Measurements from ENCODE around the gene AGBL1. TPM values are rescaled to one million over a fixed set of nuclear protein-coding genes. Genes with fewer than 3 reads are reported as not detected.

AGBL1 gene
- total RNA-seq, 1 experiment from 2014 or later, result not detected

DNA sequence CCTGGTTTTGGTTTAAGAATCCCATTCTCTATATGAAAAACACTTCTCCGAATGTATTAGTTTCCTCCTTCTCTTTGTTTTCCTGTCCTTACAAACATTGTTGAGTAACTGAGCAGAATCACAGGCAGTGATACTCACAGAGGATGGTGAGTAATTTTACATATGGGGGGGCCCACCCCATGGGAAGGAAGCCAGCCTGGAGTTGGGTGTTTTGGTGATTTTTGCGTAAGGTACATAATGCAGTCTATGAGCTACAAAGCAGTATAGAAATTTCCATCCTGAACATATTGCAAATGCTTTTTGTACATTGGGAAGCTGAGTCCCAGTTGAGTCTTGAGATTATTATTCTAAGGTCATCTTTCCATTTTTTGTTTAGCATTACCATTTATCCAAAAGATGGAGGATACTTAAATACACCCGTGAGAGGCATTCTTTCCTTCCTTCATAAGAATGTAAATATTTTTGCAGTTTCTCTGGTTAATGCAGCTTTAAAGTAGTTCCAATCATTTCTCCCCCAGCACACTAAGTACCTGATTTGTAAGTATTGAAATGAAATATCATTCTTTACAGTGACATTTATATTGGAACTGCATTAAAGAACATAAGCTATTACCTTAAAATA is 476.8 kb downstream of the AGBL1 start:
- no peak overlapping the region for H3K18ac ChIP-seq (ENCODE audit: insufficient read length, low read depth, low read length)
- no peaks in the 10 kb centered on the region for H3K4me1 ChIP-seq (ENCODE audit: insufficient read depth, low read length)
- Mint-ChIP-seq H3K27me3 (ENCODE audit: low read depth) (no peaks in the 10 kb centered on the region; the same call in 1 of the 2 replicates), H3K9me3 (peaks cover 3 to 10% of the 10 kb centered on the region in 2 experiments; a peak in 4 of 5 replicates), H3K4me3 (no peak overlapping the region), H3K36me3 (ENCODE audit: insufficient read depth in 1 of 3, low read depth in 3 of 3) (peaks cover 0 to 4% (median 2%) of the 10 kb centered on the region in 3 experiments; a peak in 2 of 7 replicates), H3K4me1 (peaks cover 8 to 10% of the 10 kb centered on the region in 2 experiments), H3K27ac (no peak overlapping the region; a peak in 2 of 7 replicates)
- H3K4me2 ChIP-seq (ENCODE audit: insufficient read depth, insufficient read length, low read length), result no peak overlapping the region
- no peak overlapping the region for H3K9ac ChIP-seq (ENCODE audit: extremely low read depth, insufficient read length, low read length)
- no peak overlapping the region for H3T11ph ChIP-seq (ENCODE audit: low read length)
- H3K27me3 ChIP-seq (ENCODE audit: insufficient read depth, low read length), result no peaks in the 10 kb centered on the region
- no CpG with 5 or more reads among the region's 3 CpGs for WGBS (ENCODE audit: extremely low coverage, insufficient read length, low lambda C conversion rate)
- H3K23ac ChIP-seq (ENCODE audit: insufficient read length, low read depth, low read length), result no peak overlapping the region
- H4K8ac ChIP-seq (replicated peaks; ENCODE audit: insufficient read length, low read depth, low read length), result no peak overlapping the region
- no peak overlapping the region for H3K56ac ChIP-seq (ENCODE audit: insufficient read length, low read depth, low read length)
- H2BK15ac ChIP-seq (ENCODE audit: low read depth, low read length), result no peak overlapping the region
- TF ChIP-seq, protein P1, sequence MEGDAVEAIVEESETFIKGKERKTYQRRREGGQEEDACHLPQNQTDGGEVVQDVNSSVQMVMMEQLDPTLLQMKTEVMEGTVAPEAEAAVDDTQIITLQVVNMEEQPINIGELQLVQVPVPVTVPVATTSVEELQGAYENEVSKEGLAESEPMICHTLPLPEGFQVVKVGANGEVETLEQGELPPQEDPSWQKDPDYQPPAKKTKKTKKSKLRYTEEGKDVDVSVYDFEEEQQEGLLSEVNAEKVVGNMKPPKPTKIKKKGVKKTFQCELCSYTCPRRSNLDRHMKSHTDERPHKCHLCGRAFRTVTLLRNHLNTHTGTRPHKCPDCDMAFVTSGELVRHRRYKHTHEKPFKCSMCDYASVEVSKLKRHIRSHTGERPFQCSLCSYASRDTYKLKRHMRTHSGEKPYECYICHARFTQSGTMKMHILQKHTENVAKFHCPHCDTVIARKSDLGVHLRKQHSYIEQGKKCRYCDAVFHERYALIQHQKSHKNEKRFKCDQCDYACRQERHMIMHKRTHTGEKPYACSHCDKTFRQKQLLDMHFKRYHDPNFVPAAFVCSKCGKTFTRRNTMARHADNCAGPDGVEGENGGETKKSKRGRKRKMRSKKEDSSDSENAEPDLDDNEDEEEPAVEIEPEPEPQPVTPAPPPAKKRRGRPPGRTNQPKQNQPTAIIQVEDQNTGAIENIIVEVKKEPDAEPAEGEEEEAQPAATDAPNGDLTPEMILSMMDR (conservative IDR thresholded peaks at IDR 0.05), result no peak
- H3K4ac ChIP-seq (ENCODE audit: low read depth, low read length), result no peak overlapping the region
- H2AFZ ChIP-seq (ENCODE audit: low read length), result no peak overlapping the region
- H3K79me1 ChIP-seq (ENCODE audit: insufficient read depth, low read depth, low read length, poor library complexity, severe bottlenecking), result no peaks in the 10 kb centered on the region
- no peak overlapping the region for H2BK120ac ChIP-seq (ENCODE audit: low read depth, low read length, poor library complexity, severe bottlenecking)
- H4K91ac ChIP-seq (ENCODE audit: insufficient read length, low read depth, low read length), result no peak overlapping the region
- H4K5ac ChIP-seq (ENCODE audit: insufficient read length, low read depth, low read length), result no peak overlapping the region
- H2BK5ac ChIP-seq (ENCODE audit: insufficient read length, low read length), result no peak overlapping the region
- H2BK12ac ChIP-seq (ENCODE audit: insufficient read length, low read depth, low read length), result no peak overlapping the region
- H3K9me3 ChIP-seq (ENCODE audit: control insufficient read depth, low read depth, low read length), result no peaks in the 10 kb centered on the region
- no peaks in the 10 kb centered on the region for H4K20me1 ChIP-seq (ENCODE audit: control insufficient read depth, insufficient read depth, insufficient read length)
- no peaks in the 10 kb centered on the region for H3K79me2 ChIP-seq (ENCODE audit: insufficient read depth, low read length)
- DNase-seq, result no peak
- H2BK20ac ChIP-seq (ENCODE audit: low read depth, low read length, poor library complexity, severe bottlenecking), result no peak overlapping the region
- no peak overlapping the region for H3K27ac ChIP-seq (ENCODE audit: insufficient read length, low read depth, low read length)
- H3K14ac ChIP-seq (ENCODE audit: insufficient read depth, low read length), result no peak overlapping the region
- H2AK5ac ChIP-seq (ENCODE audit: insufficient read length, low read length), result no peak overlapping the region
- no peaks in the 10 kb centered on the region for H3K23me2 ChIP-seq (ENCODE audit: insufficient read length, low read depth, low read length, poor library complexity, severe bottlenecking)

Data from H9 (cell line).